ENCODE measurements around the gene PLCB4. TPM values are rescaled to one million over a fixed set of nuclear protein-coding genes. Genes with fewer than 3 reads are reported as not detected.
"Not testable (repeated sequence)": the region's sequence is repeated elsewhere in the genome, so short reads cannot be mapped to it uniquely, and the experiment has no call there.

PLCB4 gene
- total RNA-seq, 4 donors from 2014 or later = 3.5 to 30.5 (median 17.5) TPM

- no peaks in the 10 kb centered on the region for H3K27me3 ChIP-seq
- DNase-seq = no peak
- no peak for TF ChIP-seq POLR2A (IDR thresholded peaks at IDR 0.05)
- TF ChIP-seq, protein P1, sequence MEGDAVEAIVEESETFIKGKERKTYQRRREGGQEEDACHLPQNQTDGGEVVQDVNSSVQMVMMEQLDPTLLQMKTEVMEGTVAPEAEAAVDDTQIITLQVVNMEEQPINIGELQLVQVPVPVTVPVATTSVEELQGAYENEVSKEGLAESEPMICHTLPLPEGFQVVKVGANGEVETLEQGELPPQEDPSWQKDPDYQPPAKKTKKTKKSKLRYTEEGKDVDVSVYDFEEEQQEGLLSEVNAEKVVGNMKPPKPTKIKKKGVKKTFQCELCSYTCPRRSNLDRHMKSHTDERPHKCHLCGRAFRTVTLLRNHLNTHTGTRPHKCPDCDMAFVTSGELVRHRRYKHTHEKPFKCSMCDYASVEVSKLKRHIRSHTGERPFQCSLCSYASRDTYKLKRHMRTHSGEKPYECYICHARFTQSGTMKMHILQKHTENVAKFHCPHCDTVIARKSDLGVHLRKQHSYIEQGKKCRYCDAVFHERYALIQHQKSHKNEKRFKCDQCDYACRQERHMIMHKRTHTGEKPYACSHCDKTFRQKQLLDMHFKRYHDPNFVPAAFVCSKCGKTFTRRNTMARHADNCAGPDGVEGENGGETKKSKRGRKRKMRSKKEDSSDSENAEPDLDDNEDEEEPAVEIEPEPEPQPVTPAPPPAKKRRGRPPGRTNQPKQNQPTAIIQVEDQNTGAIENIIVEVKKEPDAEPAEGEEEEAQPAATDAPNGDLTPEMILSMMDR (IDR thresholded peaks at IDR 0.05) = no peak
- H3K36me3 ChIP-seq = no peaks in the 10 kb centered on the region
- peaks cover 0 to 5% (median 0%) of the 10 kb centered on the region in 4 donors for H3K9me3 ChIP-seq
- no peak overlapping the region for H3K27ac ChIP-seq
- H3K4me1 ChIP-seq = no peaks in the 10 kb centered on the region
- no peak overlapping the region for H3K4me3 ChIP-seq
Observed at GRCh38 chr20:9147547-9148024, 78.7 kb downstream of the PLCB4 start.

GRCh38 chr20:9148291-9148690 lies 79.4 kb downstream of the PLCB4 start:
- TF ChIP-seq POLR2A (IDR thresholded peaks at IDR 0.05) = no peak
- TF ChIP-seq, protein P1 (IDR thresholded peaks at IDR 0.05) = no peak
- Histone ChIP-seq H3K9me3 (peaks cover 0 to 6% (median 0%) of the 10 kb centered on the region in 4 donors), H3K27ac (no peak overlapping the region), H3K36me3 (no peaks in the 10 kb centered on the region), H3K27me3 (no peaks in the 10 kb centered on the region), H3K4me3 (no peak overlapping the region), H3K4me1 (no peaks in the 10 kb centered on the region)
- DNase-seq = no peak

GRCh38 chr20:9149087-9149486 lies 80.2 kb downstream of the PLCB4 start:
- Histone ChIP-seq H3K27ac (no peak overlapping the region), H3K4me1 (no peaks in the 10 kb centered on the region), H3K4me3 (no peak overlapping the region), H3K36me3 (no peaks in the 10 kb centered on the region), H3K27me3 (no peaks in the 10 kb centered on the region), H3K9me3 (peaks cover 0 to 6% (median 0%) of the 10 kb centered on the region in 4 donors)
- no peak for DNase-seq
- TF ChIP-seq POLR2A (IDR thresholded peaks at IDR 0.05) = no peak
- TF ChIP-seq, protein P1 (IDR thresholded peaks at IDR 0.05) = no peak

DNA sequence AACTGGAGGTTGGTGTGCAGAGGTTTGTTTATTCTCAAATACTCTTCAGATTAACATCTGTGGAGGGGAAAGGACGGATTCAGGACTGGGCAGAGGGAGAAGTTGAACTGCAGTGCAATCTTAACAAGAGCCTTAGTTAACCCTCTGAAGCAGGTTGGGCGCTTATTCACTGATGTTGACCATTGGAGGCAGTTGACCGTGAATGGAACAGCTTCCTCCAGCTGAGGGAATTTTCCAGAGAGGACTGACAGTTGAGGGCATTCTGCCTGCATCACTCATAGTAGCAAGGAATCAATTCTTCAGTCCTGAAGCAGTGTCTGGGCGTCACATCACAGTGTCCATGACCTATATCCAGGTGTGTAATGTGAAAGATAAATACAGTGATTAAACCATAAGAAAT lies 80.9 kb downstream of the PLCB4 start:
- DNase-seq = no peak
- Histone ChIP-seq H3K4me3 (no peak overlapping the region), H3K9me3 (peaks cover 0 to 6% (median 0%) of the 10 kb centered on the region in 4 donors), H3K27ac (no peak overlapping the region), H3K4me1 (no peaks in the 10 kb centered on the region), H3K27me3 (no peaks in the 10 kb centered on the region), H3K36me3 (no peaks in the 10 kb centered on the region)
- no peak for TF ChIP-seq POLR2A (IDR thresholded peaks at IDR 0.05)
- TF ChIP-seq, protein P1 (IDR thresholded peaks at IDR 0.05) = no peak

- no peaks in the 10 kb centered on the region for H3K36me3 ChIP-seq
- DNase-seq = no peak
- no peak overlapping the region for H3K4me3 ChIP-seq
- peaks cover 0 to 6% (median 0%) of the 10 kb centered on the region in 4 donors for H3K9me3 ChIP-seq
- no peaks in the 10 kb centered on the region for H3K4me1 ChIP-seq
- no peak for TF ChIP-seq POLR2A (IDR thresholded peaks at IDR 0.05)
- TF ChIP-seq, protein P1 (IDR thresholded peaks at IDR 0.05) = no peak
- no peak overlapping the region for H3K27ac ChIP-seq
- H3K27me3 ChIP-seq = no peaks in the 10 kb centered on the region
Observed at GRCh38 chr20:9150679-9151078, 81.8 kb downstream of the PLCB4 start.

- not testable (repeated sequence) for H3K9me3 ChIP-seq, DNase-seq, H3K4me1 ChIP-seq, H3K27ac ChIP-seq, H3K4me3 ChIP-seq, H3K36me3 ChIP-seq, H3K27me3 ChIP-seq
Observed at GRCh38 chr20:9152139-9152538, 83.3 kb downstream of the PLCB4 start.
